Liver (tissue), 3 donors: ENCODE data around the gene SCAMP4.

Source experiments
- EGR1 ChIP-seq, 2 donors: IDR thresholded peaks; 2 replicates each; pipeline ENCODE4 v1.6.1; 2016 to 2018; ENCODE audit warnings: antibody characterized with exemption in 2 of 2, low read depth in 2 of 2
- GABPA ChIP-seq, 2 donors: IDR thresholded peaks in 1 of 2; conservative IDR thresholded peaks in 1 of 2; 2 replicates each; pipeline ENCODE4 v1.6.1; 2016; ENCODE audit warnings: antibody characterized with exemption in 2 of 2, mild to moderate bottlenecking in 1 of 2, moderate library complexity in 1 of 2
- HNF4G ChIP-seq: IDR thresholded peaks from 2 replicates; pipeline ENCODE4 v1.6.1; 2016; ENCODE audit warnings: antibody characterized with exemption
- JUND ChIP-seq, 2 donors: IDR thresholded peaks; 2 replicates each; pipeline ENCODE4 v1.6.1; 2016; ENCODE audit warnings: antibody characterized with exemption in 2 of 2
- YY1 ChIP-seq: IDR thresholded peaks from 2 replicates; pipeline ENCODE4 v1.6.1; 2016; ENCODE audit warnings: antibody characterized with exemption, mild to moderate bottlenecking
- TF ChIP-seq, protein P1 (sequence below): fragments of 150-350 bp; IDR thresholded peaks from 2 replicates; pipeline ENCODE4 v1.5.1; 2017; ENCODE audit warnings: improper control_type of control experiment, low read depth, low read length; ENCODE audit not compliant: missing input control
- TF ChIP-seq, protein P2 (sequence below): IDR thresholded peaks from 2 replicates; pipeline ENCODE4 v1.6.1; 2016; ENCODE audit warnings: antibody characterized with exemption
- TF ChIP-seq, protein P3 (sequence below): IDR thresholded peaks from 2 replicates; pipeline ENCODE4 v1.6.1; 2016; ENCODE audit warnings: antibody characterized with exemption, mild to moderate bottlenecking
- donor health status: healthy.
- donor health status: healthy.

DNA sequence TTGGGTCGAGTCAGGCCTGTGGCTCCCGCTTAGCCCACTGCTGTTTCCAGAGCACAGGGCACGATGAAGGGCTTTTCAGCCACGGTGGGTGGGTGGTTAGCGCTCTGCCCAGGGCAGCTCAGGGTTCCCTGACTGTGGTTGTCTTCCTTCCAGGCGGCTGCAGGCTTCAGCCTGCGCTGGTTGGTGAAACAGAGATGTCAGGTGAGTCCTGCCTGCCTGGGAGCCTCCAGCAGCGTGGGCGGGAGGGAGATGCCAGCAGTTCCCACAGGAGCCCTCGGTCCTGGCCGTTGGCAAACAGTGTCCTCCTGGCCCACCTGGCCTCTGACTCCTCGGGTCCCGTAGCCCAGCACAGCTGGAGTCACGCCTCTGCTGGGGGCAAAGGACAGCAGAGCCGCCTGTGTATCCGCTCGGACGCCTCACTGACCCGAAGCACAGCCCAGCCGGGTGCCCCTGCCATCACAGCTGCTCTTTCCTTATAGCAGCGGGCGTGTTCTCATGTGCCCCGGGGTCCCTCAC lies 9.7 kb downstream of the SCAMP4 start:
- TF ChIP-seq JUND (IDR thresholded peaks at IDR 0.05), result no peak
- TF ChIP-seq, protein P1, sequence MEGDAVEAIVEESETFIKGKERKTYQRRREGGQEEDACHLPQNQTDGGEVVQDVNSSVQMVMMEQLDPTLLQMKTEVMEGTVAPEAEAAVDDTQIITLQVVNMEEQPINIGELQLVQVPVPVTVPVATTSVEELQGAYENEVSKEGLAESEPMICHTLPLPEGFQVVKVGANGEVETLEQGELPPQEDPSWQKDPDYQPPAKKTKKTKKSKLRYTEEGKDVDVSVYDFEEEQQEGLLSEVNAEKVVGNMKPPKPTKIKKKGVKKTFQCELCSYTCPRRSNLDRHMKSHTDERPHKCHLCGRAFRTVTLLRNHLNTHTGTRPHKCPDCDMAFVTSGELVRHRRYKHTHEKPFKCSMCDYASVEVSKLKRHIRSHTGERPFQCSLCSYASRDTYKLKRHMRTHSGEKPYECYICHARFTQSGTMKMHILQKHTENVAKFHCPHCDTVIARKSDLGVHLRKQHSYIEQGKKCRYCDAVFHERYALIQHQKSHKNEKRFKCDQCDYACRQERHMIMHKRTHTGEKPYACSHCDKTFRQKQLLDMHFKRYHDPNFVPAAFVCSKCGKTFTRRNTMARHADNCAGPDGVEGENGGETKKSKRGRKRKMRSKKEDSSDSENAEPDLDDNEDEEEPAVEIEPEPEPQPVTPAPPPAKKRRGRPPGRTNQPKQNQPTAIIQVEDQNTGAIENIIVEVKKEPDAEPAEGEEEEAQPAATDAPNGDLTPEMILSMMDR, result no peak
- TF ChIP-seq, protein P2, sequence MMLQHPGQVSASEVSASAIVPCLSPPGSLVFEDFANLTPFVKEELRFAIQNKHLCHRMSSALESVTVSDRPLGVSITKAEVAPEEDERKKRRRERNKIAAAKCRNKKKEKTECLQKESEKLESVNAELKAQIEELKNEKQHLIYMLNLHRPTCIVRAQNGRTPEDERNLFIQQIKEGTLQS, result no peak
- TF ChIP-seq, protein P3, sequence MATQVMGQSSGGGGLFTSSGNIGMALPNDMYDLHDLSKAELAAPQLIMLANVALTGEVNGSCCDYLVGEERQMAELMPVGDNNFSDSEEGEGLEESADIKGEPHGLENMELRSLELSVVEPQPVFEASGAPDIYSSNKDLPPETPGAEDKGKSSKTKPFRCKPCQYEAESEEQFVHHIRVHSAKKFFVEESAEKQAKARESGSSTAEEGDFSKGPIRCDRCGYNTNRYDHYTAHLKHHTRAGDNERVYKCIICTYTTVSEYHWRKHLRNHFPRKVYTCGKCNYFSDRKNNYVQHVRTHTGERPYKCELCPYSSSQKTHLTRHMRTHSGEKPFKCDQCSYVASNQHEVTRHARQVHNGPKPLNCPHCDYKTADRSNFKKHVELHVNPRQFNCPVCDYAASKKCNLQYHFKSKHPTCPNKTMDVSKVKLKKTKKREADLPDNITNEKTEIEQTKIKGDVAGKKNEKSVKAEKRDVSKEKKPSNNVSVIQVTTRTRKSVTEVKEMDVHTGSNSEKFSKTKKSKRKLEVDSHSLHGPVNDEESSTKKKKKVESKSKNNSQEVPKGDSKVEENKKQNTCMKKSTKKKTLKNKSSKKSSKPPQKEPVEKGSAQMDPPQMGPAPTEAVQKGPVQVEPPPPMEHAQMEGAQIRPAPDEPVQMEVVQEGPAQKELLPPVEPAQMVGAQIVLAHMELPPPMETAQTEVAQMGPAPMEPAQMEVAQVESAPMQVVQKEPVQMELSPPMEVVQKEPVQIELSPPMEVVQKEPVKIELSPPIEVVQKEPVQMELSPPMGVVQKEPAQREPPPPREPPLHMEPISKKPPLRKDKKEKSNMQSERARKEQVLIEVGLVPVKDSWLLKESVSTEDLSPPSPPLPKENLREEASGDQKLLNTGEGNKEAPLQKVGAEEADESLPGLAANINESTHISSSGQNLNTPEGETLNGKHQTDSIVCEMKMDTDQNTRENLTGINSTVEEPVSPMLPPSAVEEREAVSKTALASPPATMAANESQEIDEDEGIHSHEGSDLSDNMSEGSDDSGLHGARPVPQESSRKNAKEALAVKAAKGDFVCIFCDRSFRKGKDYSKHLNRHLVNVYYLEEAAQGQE, result no peak
- TF ChIP-seq HNF4G, result no peak
- no peak for TF ChIP-seq EGR1 (IDR thresholded peaks at IDR 0.05; ENCODE audit: low read depth in 2 of 2)
- no peak for TF ChIP-seq GABPA (IDR thresholded peaks at IDR 0.05 in 1 of 2, conservative IDR thresholded peaks at IDR 0.05 in 1 of 2)
- TF ChIP-seq YY1, result no peak
